Mononuclear cell (primary cell): ENCODE data around the gene DNHD1. TPM values are rescaled to one million over a fixed set of nuclear protein-coding genes. Genes with fewer than 3 reads are reported as not detected.

ENCODE experiments used
- H3K27me3 ChIP-seq: 2 replicates; pipeline ENCODE4 v1.6.0; 2011; ENCODE audit warnings: low read length, control low read depth; ENCODE audit not compliant: insufficient read depth
- H3K4me1 ChIP-seq: 2 replicates; pipeline ENCODE4 v1.5.1; 2011; ENCODE audit warnings: mild to moderate bottlenecking, low read length, control low read depth; ENCODE audit not compliant: insufficient read depth
- H3K4me3 ChIP-seq: 2 replicates; pipeline ENCODE4 v1.5.1; 2011; ENCODE audit warnings: mild to moderate bottlenecking, low read length, moderate library complexity
- H3K9me3 ChIP-seq: 2 replicates; pipeline ENCODE4 v1.5.1; 2011; ENCODE audit warnings: low read depth, mild to moderate bottlenecking, control low read depth, low read length
- total RNA-seq: library from RNA; depleted of rRNA; stranded (reverse); fragments of >200 nt; gene quantifications from one replicate; pipeline ENCODE4 v1.2.3, GENCODE V29; 2012

The DNHD1 gene
- 18.3 TPM for total RNA-seq

DNA sequence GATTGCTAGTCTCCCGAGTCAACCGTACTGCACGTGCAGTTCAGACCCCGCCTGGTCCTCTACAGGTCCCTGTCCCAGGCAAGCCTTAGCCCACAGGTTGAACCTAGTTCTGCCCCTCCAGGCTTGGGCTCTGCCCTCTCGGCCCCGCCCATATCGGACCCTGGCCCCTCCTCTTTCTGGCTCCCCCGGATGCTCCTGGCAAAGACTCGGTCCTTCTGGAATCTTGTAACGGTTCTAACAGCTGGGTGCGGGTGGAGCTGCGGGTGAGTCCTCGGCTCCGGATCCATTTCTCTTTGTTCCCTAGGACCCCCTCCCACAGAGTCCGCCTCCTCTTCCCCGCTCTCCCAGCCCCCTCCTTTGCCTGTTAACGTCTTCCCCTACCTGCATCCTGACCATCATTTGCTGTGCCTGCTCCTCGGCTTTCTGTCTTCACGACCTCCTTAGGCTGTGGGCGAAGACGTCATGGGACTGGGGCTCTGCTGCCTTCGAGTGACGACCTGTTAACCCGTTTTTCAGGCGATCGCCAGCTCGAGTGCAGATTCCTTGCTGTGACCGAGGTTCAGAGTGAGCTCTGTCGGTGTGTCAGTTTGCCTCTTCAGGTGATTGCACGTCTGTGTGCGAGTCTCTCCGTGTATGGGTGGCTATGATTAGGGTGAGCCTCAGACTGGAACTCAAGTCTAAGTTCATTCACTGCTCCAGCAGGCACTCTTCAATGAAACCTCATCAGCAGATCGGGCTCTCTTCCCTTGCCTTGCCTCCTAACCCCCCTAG lies at the start of gene DNHD1:
TSS of gene DNHD1 (plus strand) at position 212 of the 771 bp plus-strand sequence. CDS start 936 bp downstream, outside the sequence.
- no peaks in the 10 kb centered on the region for H3K9me3 ChIP-seq
- H3K4me3 ChIP-seq = no peak within 1 kb of the TSS
- no peaks in the 10 kb centered on the region for H3K4me1 ChIP-seq

DNA sequence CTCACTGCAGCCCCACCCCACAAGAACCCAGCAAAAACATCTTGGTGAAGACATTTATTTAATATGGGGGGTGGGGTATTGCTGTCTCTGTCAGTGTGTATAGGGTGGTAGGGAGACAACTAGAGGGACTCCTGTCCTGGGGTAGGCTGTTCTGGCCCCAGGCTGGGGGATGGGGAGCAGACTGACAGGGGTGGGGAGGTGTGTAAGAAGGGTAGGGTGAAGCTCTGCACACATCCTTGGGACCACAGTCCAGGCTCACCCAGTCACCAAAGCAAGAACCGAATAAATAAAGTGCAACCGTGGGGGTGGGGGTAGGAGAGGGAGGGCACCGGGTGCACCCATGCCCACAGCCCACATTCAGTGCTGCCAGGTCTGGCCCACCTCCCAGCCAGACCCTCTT lies 48.5 kb upstream of the DNHD1 start:
- no peak overlapping the region for H3K4me3 ChIP-seq
- H3K4me1 ChIP-seq = no peaks in the 10 kb centered on the region
- no peaks in the 10 kb centered on the region for H3K9me3 ChIP-seq
- no peaks in the 10 kb centered on the region for H3K27me3 ChIP-seq

More for the DNA sequence above, at the start of gene DNHD1:
- H3K27me3 ChIP-seq = no peaks in the 10 kb centered on the region

- Histone ChIP-seq H3K27me3 (no peaks in the 10 kb centered on the region), H3K9me3 (no peaks in the 10 kb centered on the region), H3K4me3 (no peak overlapping the region), H3K4me1 (no peaks in the 10 kb centered on the region)
Observed at GRCh38 chr11:6452219-6452618, 44.9 kb upstream of the DNHD1 start.

- H3K27me3 ChIP-seq = no peaks in the 10 kb centered on the region
- no peaks in the 10 kb centered on the region for H3K9me3 ChIP-seq
- H3K4me3 ChIP-seq = no peak overlapping the region
- no peaks in the 10 kb centered on the region for H3K4me1 ChIP-seq
Observed at GRCh38 chr11:6453152-6453551, 43.9 kb upstream of the DNHD1 start.

DNA sequence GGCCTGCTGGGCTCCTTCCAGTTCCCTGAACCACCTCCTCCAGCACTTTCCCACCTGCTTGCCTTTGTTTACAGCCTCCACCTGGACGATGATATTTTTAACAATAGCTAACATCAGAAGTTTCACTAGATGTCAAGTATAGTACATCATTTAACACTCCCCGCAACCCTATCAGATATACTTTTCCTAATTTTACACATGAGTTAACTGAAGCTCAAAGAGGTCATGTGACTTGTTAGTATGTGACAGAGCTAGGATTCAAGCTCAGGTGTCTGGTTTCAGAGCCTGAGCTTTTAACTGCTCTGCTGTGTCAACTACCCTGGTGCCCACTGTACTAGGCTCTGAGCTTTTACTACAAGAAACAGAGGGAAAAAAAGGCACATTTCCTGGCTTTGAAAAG lies 42.0 kb upstream of the DNHD1 start:
- Histone ChIP-seq H3K4me3 (no peak overlapping the region), H3K9me3 (no peaks in the 10 kb centered on the region), H3K4me1 (no peaks in the 10 kb centered on the region)

GRCh38 chr11:6456361-6457073 lies 40.6 kb upstream of the DNHD1 start:
- Histone ChIP-seq H3K4me1 (no peaks in the 10 kb centered on the region), H3K4me3 (no peak overlapping the region), H3K27me3 (no peaks in the 10 kb centered on the region), H3K9me3 (no peaks in the 10 kb centered on the region)

More for the DNA sequence above, 42.0 kb upstream of the DNHD1 start:
- no peaks in the 10 kb centered on the region for H3K27me3 ChIP-seq

GRCh38 chr11:6457581-6458320 lies 39.3 kb upstream of the DNHD1 start:
- H3K4me1 ChIP-seq = no peaks in the 10 kb centered on the region
- no peaks in the 10 kb centered on the region for H3K9me3 ChIP-seq
- no peaks in the 10 kb centered on the region for H3K27me3 ChIP-seq
- H3K4me3 ChIP-seq = no peak overlapping the region

DNA sequence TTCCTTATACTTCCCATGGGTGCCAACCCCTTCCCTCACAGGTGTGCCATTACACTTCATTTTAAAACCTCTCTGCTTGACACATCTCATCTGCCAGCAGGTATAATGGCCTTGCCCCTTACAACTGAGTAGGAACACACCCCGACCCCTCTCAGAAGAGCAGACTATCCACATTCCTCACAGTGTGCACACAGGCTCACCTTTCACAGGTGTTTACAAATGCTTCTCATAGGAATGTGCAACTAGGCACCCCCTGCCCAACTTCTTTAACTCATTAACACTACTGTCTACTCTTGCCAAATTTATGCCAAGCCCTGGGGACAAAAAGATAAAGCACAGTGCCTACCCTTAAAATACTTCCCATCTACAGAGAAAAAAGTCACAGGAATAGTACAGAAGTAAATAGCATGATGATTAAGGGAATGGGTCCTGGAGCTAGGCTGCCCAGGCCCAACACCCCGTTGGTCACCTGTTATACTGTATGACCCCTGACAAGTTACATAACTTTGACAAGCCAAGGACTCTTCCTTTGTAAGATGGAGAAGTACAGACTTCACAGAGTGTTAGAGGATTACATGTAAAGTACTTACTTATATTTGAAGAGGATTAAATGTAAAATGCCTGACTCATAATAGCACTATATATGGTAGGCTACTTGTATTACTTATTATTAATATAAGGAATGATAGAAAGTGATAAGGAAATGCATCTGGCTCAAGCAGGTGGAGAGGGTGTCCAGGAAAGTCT lies 38.6 kb upstream of the DNHD1 start:
- Histone ChIP-seq H3K9me3 (no peaks in the 10 kb centered on the region), H3K27me3 (no peaks in the 10 kb centered on the region), H3K4me3 (no peak overlapping the region), H3K4me1 (no peaks in the 10 kb centered on the region)

GRCh38 chr11:6459099-6459450 lies 38.0 kb upstream of the DNHD1 start:
- H3K27me3 ChIP-seq = no peaks in the 10 kb centered on the region
- H3K4me3 ChIP-seq = no peak overlapping the region
- H3K4me1 ChIP-seq = no peaks in the 10 kb centered on the region
- H3K9me3 ChIP-seq = no peaks in the 10 kb centered on the region

DNA sequence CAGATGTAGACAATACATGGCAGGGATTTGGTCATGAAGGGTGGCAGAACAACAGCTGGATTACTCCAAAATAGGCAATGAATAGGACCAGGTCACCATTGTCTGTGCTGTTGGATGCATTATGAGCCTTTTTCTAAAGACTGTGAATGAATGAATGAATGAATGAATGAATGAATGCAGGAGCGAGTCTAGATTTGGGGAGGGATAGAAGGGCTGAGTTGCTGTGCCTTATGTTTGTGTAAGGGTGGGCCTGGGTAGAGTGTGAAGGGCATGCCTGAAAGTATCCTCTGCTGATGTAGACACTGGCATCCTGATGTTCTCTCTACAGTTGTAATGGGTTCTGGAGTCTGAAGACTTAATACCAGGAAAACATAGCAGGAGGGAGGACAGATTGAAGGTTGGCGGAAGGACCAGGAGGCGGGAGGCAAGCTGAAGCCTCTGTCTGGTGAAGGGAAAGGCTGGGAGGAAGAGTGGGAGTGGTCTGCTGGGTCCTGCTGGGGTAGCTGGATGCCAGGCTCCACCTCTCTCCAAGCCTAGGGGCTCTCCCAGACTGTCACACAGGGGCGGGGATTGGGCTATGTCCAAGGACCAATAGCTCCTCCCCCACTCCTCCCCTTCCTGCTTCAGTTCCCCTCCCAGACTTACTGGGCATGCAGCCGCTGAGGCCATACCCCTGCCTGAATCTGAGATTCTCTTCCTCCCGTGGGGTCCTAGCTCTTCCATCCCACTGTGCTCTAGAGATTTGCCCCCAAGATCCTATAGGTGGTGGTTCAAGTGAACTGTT lies 28.2 kb upstream of the DNHD1 start:
- Histone ChIP-seq H3K9me3 (no peaks in the 10 kb centered on the region), H3K4me3 (no peak overlapping the region), H3K4me1 (peaks cover 17% of the 10 kb centered on the region), H3K27me3 (no peaks in the 10 kb centered on the region)

GRCh38 chr11:6469599-6469998 lies 27.5 kb upstream of the DNHD1 start:
- H3K9me3 ChIP-seq = no peaks in the 10 kb centered on the region
- H3K4me1 ChIP-seq = peaks cover 22% of the 10 kb centered on the region
- no peaks in the 10 kb centered on the region for H3K27me3 ChIP-seq
- no peak overlapping the region for H3K4me3 ChIP-seq

DNA sequence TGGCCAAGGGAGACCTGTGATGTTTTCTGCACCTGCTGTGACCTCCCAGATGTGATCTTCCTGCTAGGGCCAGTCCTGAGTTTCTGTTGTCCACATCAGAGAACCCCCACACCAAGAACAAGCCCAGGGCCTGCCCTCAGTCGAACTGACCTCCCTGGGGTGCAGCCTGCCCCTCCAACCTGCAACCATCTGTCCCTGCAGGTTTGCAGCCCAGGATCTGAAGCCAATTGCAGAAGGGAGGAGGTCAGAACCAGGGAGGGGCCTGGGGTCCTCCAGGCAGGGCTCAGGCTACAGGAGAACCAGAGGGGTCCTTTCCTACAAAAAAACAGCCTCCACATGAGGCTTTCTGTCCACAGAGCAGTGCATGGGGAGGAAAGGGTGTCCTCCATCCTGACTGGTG lies 24.1 kb upstream of the DNHD1 start:
- H3K9me3 ChIP-seq = no peaks in the 10 kb centered on the region
- H3K27me3 ChIP-seq = no peaks in the 10 kb centered on the region
- no peak overlapping the region for H3K4me3 ChIP-seq
- peaks cover 22% of the 10 kb centered on the region for H3K4me1 ChIP-seq

DNA sequence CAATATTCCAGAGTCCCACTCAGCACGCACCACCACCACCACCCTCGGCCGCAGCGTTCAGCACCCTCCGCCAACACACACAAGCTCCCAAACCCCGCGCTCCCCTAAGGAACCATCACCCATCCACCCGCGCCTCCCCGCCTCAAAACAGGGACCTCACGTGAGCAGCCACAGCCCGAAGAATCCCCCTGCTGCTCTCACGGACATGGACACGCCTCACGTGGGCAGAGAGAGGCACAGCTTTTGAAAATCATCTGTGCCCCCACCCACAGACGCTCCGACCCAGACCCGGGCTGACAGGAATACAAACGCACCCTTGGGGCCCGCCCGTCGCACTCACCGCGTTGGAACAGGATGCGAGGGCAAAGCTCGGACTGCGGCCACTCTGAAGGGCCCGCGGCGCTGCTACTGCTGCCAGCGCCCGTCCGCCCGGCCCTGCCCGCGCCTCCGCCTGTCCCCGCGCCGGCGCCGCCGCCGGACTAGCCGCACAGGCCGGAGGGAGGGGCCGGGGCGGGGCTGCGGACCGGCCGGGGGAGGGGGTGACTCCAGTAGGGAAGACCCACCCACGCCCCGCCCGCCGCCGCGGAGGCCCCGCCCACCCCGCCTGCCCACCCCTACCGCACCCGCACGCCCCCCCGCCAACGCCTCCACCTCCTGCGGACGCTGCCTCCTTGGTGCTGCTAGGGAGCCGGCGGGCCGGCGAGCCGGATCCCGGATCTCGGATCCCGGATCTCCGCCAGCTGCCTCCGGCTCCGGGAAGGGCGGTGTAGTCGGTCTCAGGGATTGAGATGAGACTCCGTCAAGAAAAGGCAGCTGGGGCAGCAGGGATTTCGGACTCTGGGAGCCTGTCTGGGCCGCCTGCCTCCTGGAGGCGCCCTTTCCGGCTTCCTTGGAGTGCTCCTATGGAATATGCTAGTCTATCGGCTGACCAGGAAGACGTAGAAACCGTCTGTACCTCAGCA lies 23.3 kb upstream of the DNHD1 start, which contains the start of gene TRIM3:
TSS of gene TRIM3 (minus strand) at position 491 of the 962 bp plus-strand sequence. CDS start 8,246 bp downstream, outside the sequence.
- H3K9me3 ChIP-seq = no peaks in the 10 kb centered on the region
- H3K4me1 ChIP-seq = peaks cover 22% of the 10 kb centered on the region
- peak within 1 kb of the TSS; percentile 60 for H3K4me3 ChIP-seq
- no peaks in the 10 kb centered on the region for H3K27me3 ChIP-seq
